ENCODE data around the gene ELK3. TPM values are rescaled to one million over a fixed set of nuclear protein-coding genes. Genes with fewer than 3 reads are reported as not detected.

ELK3 gene
- total and polyA plus RNA-seq, 8 donors = 2.9 to 12.9 (median 6.1) TPM

DNA sequence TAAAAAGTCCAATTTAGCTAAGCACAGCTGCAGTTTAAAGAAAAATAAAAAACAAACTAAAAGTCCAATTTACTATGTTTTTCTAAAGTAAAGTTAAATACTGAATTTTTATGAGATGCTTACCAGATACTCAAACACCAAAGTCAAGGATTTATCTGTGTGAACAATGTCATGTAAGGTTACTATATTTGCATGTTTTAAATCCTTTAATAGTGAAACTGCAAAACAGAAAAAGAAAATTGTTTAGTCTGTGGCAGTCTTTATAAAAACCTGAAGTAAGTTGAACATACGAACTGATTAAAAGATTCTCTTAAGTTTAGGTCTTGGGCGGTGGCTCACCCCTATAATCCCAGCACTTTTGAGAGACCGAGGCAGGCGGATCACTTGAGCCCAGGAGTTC lies 103.3 kb downstream of the ELK3 start:
- peak; percentile 17 for FAIRE-seq
- Histone ChIP-seq H3K4me1 (no peaks in the 10 kb centered on the region), H3K9me3 (no peaks in the 10 kb centered on the region), H3K4me3 (no peak overlapping the region), H3K27me3 (no peaks in the 10 kb centered on the region), H3K27ac (no peak overlapping the region), H3K36me3 (no peaks in the 10 kb centered on the region)
- no peak for ATAC-seq
- no peak for DNase-seq
- intact Hi-C loops (cut with DNase I) = no loop called here
- TF ChIP-seq, protein P1, sequence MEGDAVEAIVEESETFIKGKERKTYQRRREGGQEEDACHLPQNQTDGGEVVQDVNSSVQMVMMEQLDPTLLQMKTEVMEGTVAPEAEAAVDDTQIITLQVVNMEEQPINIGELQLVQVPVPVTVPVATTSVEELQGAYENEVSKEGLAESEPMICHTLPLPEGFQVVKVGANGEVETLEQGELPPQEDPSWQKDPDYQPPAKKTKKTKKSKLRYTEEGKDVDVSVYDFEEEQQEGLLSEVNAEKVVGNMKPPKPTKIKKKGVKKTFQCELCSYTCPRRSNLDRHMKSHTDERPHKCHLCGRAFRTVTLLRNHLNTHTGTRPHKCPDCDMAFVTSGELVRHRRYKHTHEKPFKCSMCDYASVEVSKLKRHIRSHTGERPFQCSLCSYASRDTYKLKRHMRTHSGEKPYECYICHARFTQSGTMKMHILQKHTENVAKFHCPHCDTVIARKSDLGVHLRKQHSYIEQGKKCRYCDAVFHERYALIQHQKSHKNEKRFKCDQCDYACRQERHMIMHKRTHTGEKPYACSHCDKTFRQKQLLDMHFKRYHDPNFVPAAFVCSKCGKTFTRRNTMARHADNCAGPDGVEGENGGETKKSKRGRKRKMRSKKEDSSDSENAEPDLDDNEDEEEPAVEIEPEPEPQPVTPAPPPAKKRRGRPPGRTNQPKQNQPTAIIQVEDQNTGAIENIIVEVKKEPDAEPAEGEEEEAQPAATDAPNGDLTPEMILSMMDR (IDR thresholded peaks at IDR 0.05) = no peak
- WGBS, 2 donors = 94 to 98% methylated on average over 4 of the region's 4 CpGs

DNA sequence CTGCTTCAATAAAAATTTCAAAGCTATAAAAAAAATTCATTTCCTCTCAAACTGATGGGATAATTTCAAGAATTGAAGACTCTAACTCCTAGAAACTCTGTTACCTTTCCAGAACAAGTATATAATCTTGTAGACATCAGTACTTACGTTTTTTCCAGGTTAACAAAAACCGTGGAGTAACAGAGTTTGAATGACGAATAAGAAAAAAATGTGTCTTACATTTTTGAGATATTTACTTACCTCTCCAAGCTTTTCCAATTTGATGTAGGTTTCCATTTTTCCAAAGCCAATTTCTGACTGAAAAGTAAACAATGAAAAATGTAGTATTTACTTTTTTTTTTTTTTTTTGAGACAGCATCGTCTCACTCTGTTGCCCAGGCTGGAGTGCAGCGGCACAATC lies 105.9 kb downstream of the ELK3 start:
- H3K4me3 ChIP-seq = no peak overlapping the region
- no peak for ATAC-seq
- intact Hi-C loops (cut with DNase I) = no loop called here
- H3K27me3 ChIP-seq = no peaks in the 10 kb centered on the region
- TF ChIP-seq, protein P1 (IDR thresholded peaks at IDR 0.05) = no peak
- no peaks in the 10 kb centered on the region for H3K4me1 ChIP-seq
- no peaks in the 10 kb centered on the region for H3K9me3 ChIP-seq
- DNase-seq = no peak
- no peak overlapping the region for H3K27ac ChIP-seq
- no peak for FAIRE-seq
- no peaks in the 10 kb centered on the region for H3K36me3 ChIP-seq
- 82 to 86% methylated on average over 5 of the region's 5 CpGs for WGBS, 2 donors

DNA sequence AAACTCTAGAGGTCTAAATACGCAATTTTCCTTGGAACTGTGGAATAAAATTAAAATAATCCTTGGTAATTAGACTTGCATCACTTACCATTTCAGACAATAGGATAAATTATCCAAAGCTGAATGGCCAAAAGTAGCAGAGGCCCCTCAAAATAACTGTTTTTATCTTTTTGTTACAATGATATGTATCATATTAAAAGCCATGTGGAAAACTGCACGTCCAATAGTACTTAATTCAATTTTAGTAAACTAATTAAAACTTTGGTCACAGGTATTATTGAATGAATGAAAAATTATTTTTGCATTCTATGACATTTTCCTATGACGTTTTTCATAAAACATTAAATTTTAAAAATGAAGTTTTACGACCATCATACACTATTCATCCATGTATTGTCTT lies 107.6 kb downstream of the ELK3 start:
- ATAC-seq = no peak
- TF ChIP-seq, protein P1 (IDR thresholded peaks at IDR 0.05) = no peak
- intact Hi-C loops (cut with DNase I) = no loop called here

DNA sequence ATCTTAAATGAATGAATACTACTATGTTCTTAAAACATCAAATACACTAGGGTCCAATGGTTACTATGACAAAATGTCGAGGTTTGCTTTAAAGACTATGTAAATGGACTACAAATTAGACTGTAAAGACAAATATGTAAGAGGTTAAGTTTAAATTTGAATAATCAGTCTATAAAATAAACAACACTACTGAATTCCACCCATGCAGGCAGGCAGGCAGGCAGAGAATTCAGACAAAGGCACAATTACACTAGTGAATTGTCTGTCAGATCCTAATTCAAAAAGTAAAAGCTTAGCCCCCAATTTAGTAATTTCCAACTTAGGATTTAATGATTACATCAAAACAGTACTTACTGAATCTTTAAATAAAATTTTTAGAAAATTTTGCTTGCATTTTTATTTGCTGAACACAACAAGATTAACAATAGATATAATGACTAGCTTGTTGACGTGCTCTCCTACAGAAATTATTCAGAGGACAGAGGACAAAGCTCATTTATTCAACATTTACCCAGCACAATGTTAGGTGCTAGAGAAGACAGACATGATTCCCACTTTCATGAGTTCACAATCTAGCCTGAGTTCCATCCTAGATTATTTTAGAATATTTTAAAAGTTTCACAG lies 108.6 kb downstream of the ELK3 start:
- ATAC-seq (no peak), DNase-seq (no peak), FAIRE-seq (no peak)
- 79 to 87% methylated on average over 2 of the region's 2 CpGs for WGBS, 2 donors
- Histone ChIP-seq H3K4me1 (no peaks in the 10 kb centered on the region), H3K27ac (no peak overlapping the region), H3K4me3 (no peak overlapping the region), H3K36me3 (no peaks in the 10 kb centered on the region), H3K27me3 (no peaks in the 10 kb centered on the region), H3K9me3 (no peaks in the 10 kb centered on the region)
- intact Hi-C loops (cut with DNase I) = no loop called here
- TF ChIP-seq, protein P1 (IDR thresholded peaks at IDR 0.05) = no peak

More for the DNA sequence above, 107.6 kb downstream of the ELK3 start:
- no peak overlapping the region for H3K4me3 ChIP-seq
- H3K4me1 ChIP-seq = no peaks in the 10 kb centered on the region
- H3K27ac ChIP-seq = no peak overlapping the region
- 93 to 98% methylated on average over 4 of the region's 4 CpGs for WGBS, 2 donors
- H3K36me3 ChIP-seq = no peaks in the 10 kb centered on the region
- no peaks in the 10 kb centered on the region for H3K27me3 ChIP-seq
- H3K9me3 ChIP-seq = no peaks in the 10 kb centered on the region
- no peak for DNase-seq
- peak; percentile 89 for FAIRE-seq

DNA sequence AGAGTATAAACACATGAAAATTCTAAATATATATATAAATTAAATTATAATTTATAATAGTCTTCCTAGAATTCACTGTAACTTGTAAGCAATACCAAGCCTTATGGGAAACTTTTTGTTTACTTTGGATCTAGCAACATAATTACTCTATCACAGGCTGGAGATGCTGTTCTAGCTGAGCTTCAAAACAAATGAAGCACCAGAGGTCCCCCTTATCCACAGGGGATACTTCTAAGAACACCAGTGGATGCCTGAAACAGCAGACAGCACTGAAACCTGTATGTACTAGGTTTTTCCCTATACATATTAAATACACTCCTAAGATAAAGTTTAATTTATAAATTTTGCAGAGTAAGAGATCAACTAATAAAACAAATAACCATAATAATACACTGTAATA lies 109.5 kb downstream of the ELK3 start:
- DNase-seq = no peak
- no peak overlapping the region for H3K27ac ChIP-seq
- intact Hi-C loops (cut with DNase I) = no loop called here
- FAIRE-seq = no peak
- H3K27me3 ChIP-seq = no peaks in the 10 kb centered on the region
- H3K9me3 ChIP-seq = no peaks in the 10 kb centered on the region
- H3K4me3 ChIP-seq = no peak overlapping the region
- H3K4me1 ChIP-seq = no peaks in the 10 kb centered on the region
- no peaks in the 10 kb centered on the region for H3K36me3 ChIP-seq
- TF ChIP-seq, protein P1 (IDR thresholded peaks at IDR 0.05) = no peak
- ATAC-seq = no peak

Data from pancreas (tissue), 10 donors.